HG03159 (cell line): ENCODE measurements around the gene TBC1D1.

ENCODE experiments used
- ATAC-seq: cut with Tn5 transposase; IDR thresholded peaks from one replicate; pipeline ENCODE4 v1.9.1; 2021; ENCODE audit warnings: mild to moderate bottlenecking, moderate library complexity; ENCODE audit not compliant: unreplicated experiment

The TBC1D1 gene

GRCh38 chr4:38181286-38181685 lies 290.4 kb downstream of the TBC1D1 start:
- no peak for ATAC-seq

DNA sequence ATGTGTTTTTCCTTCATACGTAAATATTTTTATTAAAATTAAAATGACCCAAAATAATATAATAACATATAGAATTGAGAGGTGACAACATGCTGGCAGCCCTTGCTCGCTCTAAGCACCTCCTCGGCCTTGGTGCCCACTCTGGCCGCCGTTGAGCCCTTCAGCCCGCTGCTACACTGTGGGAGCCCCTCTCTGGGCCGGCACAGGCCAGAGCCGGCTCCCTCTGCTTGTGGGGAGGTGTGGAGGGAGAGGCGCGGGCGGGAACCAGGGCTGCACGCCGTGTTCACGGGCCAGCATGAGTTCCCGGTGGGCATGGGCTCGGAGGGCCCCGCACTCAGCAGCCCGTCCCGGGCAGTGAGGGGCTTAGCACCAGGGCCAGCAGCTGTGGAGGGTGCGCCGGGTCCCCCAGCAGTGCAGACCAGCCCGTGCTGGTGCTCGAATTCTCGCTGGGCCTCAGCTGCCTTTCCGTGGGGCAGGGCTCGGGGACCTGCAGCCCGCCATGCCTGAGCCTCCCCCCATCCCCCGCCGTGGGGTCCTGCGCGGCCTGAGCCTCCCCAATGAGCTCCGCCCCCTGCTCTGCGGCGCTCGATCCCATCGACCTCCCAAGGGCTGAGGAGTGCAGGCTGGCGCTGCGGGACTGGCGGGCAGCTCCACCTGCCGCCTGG lies 291.6 kb downstream of the TBC1D1 start:
- no peak for ATAC-seq

DNA sequence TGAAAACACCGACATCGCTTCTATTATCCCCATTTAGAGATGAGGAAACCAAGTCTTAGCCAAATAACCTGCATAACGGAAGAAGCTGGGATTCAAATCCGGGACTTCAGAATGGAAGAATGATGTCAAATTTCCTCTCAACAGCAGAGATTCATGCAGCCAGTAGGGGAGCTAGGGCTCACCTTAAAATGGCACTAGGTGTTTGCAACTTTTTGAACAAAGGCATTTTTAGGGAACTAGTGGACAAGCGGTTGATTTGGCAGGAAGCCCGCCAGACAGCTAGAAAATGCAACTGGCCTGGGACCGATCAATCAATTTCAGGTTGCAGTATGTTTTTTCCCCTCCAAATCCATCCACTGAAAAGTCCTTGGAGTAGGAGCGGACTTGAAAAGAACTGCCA lies 293.5 kb downstream of the TBC1D1 start:
- no peak for ATAC-seq

- ATAC-seq: no peak
These were observed 294.7 kb downstream of the TBC1D1 start for GRCh38 chr4:38185406-38186144.

DNA sequence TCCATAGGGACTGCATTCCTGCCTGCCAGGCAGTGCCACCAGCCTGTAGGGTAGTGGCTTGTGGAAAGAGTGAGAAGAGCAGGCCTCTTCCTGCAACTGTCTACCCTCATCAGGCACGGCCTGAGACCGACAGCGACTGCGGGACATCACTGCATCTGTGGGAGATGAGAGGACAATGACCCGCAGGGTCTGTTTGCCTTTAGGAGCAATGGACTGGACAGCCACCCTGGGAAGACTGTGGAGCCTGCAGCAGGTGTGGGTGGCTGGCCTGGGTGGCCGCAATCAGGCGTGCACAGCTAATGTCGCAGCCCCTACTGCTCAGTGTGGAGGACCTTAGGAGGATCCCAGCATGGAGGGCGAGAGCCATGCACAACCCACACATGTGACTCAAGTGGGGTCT lies 297.3 kb downstream of the TBC1D1 start:
- no peak for ATAC-seq

GRCh38 chr4:38188631-38189101 lies 297.8 kb downstream of the TBC1D1 start:
- ATAC-seq: no peak
